ENCODE results near the gene PLD1. TPM values are rescaled to one million over a fixed set of nuclear protein-coding genes. Genes with fewer than 3 reads are reported as not detected.
A peak's percentile ranks its signal among the peaks of the same experiment; 100 is the strongest.

The PLD1 gene
- total and polyA plus RNA-seq, 5 donors from 2014 or later, result 1.2 to 8.8 (median 3.6) TPM; not detected in 1

DNA sequence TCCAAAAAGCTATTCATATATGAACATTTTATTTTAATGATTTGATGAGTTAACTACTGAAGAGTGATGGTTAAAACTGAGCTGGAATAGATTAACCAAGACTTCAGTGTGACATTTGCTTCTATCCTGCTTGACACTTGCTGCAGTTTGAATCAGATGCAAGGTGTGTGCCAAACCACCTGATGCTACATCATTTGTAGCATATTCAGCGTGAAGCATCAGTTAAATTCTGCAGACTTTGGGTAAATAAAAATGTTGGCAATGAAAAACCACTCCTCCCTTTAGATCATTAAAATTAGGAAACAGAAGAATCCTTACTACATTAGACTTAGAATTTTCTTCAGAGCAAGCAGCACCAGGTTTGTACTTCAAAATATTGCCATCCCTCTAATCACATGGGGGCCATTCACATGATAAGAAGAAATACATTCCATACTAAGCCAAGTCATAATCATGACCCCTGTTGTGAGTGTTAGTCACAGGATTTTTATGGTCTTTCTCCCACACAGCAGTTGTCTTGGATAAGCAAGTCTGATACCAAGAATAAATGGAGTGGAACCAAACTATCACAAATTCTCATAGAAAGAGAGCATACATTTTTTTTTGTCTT is 189.4 kb downstream of the PLD1 start:
- Mint-ChIP-seq H3K36me3 (peaks cover 7% of the 10 kb centered on the region), H3K27me3 (peaks cover 23% of the 10 kb centered on the region), H3K4me1 (peaks cover 0 to 7% (median 3%) of the 10 kb centered on the region in 4 donors), H3K9me3 (peaks cover 0 to 10% (median 3%) of the 10 kb centered on the region in 7 donors), H3K27ac (no peak overlapping the region), H3K4me3 (no peak overlapping the region)
- Histone ChIP-seq H3K9me3 (ENCODE audit: control insufficient read depth in 2 of 2, low read length in 2 of 2) (no peaks in the 10 kb centered on the region), H3K27ac (ENCODE audit: insufficient read depth, low read length, poor library complexity, severe bottlenecking) (no peak overlapping the region), H3K36me3 (ENCODE audit: control insufficient read depth, insufficient read depth, low read length) (no peaks in the 10 kb centered on the region), H3K4me3 (ENCODE audit: low read depth, low read length) (no peak overlapping the region), H3K4me1 (ENCODE audit: control insufficient read depth, insufficient read depth, low read length, poor library complexity, severe bottlenecking) (no peaks in the 10 kb centered on the region), H3K27me3 (ENCODE audit: control insufficient read depth, insufficient read depth, low read length) (peaks cover 7% of the 10 kb centered on the region)
- ATAC-seq (ENCODE audit: low read depth in 2 of 2), result no peak
- no peak for DNase-seq

DNA sequence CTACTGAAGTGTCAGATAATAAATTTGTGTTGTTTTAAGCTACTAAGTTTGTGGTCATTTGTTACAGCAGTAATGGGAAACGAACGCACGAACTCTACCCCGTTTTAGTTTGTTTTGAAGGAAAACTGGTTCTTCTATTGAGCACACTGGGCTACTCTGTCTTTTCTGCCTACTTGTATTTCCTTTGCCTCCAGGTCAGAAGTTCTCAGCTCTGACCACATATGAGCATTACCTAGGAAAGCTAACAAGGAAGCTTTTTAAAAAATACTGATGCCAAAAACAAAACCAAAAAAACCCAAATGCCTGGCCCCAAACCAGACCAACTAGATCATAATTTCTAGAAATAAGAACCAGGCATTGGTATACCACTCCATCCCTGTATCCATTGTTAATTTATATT is 193.5 kb downstream of the PLD1 start:
- no peak overlapping the region for H3K27ac Mint-ChIP-seq
- no peaks in the 10 kb centered on the region for H3K4me1 Mint-ChIP-seq
- no peak overlapping the region for H3K27ac ChIP-seq (ENCODE audit: insufficient read depth, low read length, poor library complexity, severe bottlenecking)
- peaks cover 44% of the 10 kb centered on the region for H3K27me3 Mint-ChIP-seq
- H3K4me3 ChIP-seq (ENCODE audit: low read depth, low read length), result no peak overlapping the region
- ATAC-seq (ENCODE audit: low read depth in 2 of 2), result no peak
- no peaks in the 10 kb centered on the region for H3K36me3 Mint-ChIP-seq
- no peaks in the 10 kb centered on the region for H3K9me3 ChIP-seq (ENCODE audit: control insufficient read depth in 2 of 2, low read length in 2 of 2)
- no peak for DNase-seq
- H3K27me3 ChIP-seq (ENCODE audit: control insufficient read depth, insufficient read depth, low read length), result peaks cover 7% of the 10 kb centered on the region
- H3K36me3 ChIP-seq (ENCODE audit: control insufficient read depth, insufficient read depth, low read length), result no peaks in the 10 kb centered on the region
- no peaks in the 10 kb centered on the region for H3K4me1 ChIP-seq (ENCODE audit: control insufficient read depth, insufficient read depth, low read length, poor library complexity, severe bottlenecking)
- no peak overlapping the region for H3K4me3 Mint-ChIP-seq
- no peaks in the 10 kb centered on the region for H3K9me3 Mint-ChIP-seq

DNA sequence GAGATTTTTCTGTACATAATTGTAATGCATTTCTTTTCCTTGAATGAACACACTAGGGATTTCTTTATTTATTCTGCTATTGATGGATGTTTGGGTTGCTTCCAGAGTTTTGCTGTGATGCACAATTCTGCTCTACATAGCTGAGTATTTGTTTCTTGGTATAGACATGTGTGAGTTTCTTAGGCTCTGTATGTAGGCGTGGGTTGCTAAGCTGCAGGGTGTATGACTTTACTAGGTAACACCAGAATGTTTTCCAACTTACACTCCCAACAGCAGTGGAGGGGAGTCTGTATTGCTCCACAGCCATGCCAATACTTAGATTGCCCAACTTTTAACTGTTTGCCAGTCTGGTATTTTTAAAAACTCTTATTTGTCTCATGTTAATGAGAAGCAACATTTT is 194.6 kb downstream of the PLD1 start:
- Mint-ChIP-seq H3K4me3 (no peak overlapping the region), H3K9me3 (no peaks in the 10 kb centered on the region), H3K4me1 (no peaks in the 10 kb centered on the region), H3K27ac (no peak overlapping the region), H3K36me3 (no peaks in the 10 kb centered on the region), H3K27me3 (peaks cover 39% of the 10 kb centered on the region)
- DNase-seq (no peak), ATAC-seq (ENCODE audit: low read depth in 2 of 2) (no peak)
- H3K4me1 ChIP-seq (ENCODE audit: control insufficient read depth, insufficient read depth, low read length, poor library complexity, severe bottlenecking), result no peaks in the 10 kb centered on the region
- no peak overlapping the region for H3K4me3 ChIP-seq (ENCODE audit: low read depth, low read length)
- H3K27ac ChIP-seq (ENCODE audit: insufficient read depth, low read length, poor library complexity, severe bottlenecking), result no peak overlapping the region
- peaks cover 3% of the 10 kb centered on the region for H3K27me3 ChIP-seq (ENCODE audit: control insufficient read depth, insufficient read depth, low read length)
- H3K9me3 ChIP-seq (ENCODE audit: control insufficient read depth in 2 of 2, low read length in 2 of 2), result no peaks in the 10 kb centered on the region
- H3K36me3 ChIP-seq (ENCODE audit: control insufficient read depth, insufficient read depth, low read length), result no peaks in the 10 kb centered on the region

DNA sequence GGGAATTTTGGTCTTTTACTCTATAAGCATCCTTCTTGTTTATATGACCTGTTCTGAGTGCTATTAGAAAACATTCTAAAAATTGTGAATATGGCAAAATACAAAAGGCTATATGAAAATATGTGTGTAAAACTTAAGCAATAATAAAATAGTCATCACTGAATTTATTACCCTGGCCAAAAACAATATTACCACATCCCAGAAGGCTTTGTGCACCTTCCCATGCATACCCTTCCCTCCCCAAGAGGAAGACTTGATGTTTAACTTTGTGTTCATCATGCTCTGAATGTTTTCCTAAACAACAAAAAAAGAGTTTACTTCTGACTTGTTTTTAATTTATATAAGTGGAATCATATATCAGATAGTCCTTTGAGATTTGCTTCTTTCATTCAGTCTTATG is 195.0 kb downstream of the PLD1 start:
- Mint-ChIP-seq H3K27me3 (peaks cover 39% of the 10 kb centered on the region), H3K4me1 (no peaks in the 10 kb centered on the region), H3K4me3 (no peak overlapping the region), H3K27ac (no peak overlapping the region), H3K36me3 (no peaks in the 10 kb centered on the region), H3K9me3 (no peaks in the 10 kb centered on the region)
- Histone ChIP-seq H3K27ac (ENCODE audit: insufficient read depth, low read length, poor library complexity, severe bottlenecking) (no peak overlapping the region), H3K36me3 (ENCODE audit: control insufficient read depth, insufficient read depth, low read length) (no peaks in the 10 kb centered on the region), H3K4me1 (ENCODE audit: control insufficient read depth, insufficient read depth, low read length, poor library complexity, severe bottlenecking) (no peaks in the 10 kb centered on the region), H3K9me3 (ENCODE audit: control insufficient read depth in 2 of 2, low read length in 2 of 2) (no peaks in the 10 kb centered on the region), H3K4me3 (ENCODE audit: low read depth, low read length) (no peak overlapping the region), H3K27me3 (ENCODE audit: control insufficient read depth, insufficient read depth, low read length) (peaks cover 3% of the 10 kb centered on the region)
- DNase-seq (no peak), ATAC-seq (ENCODE audit: low read depth in 2 of 2) (no peak)

DNA sequence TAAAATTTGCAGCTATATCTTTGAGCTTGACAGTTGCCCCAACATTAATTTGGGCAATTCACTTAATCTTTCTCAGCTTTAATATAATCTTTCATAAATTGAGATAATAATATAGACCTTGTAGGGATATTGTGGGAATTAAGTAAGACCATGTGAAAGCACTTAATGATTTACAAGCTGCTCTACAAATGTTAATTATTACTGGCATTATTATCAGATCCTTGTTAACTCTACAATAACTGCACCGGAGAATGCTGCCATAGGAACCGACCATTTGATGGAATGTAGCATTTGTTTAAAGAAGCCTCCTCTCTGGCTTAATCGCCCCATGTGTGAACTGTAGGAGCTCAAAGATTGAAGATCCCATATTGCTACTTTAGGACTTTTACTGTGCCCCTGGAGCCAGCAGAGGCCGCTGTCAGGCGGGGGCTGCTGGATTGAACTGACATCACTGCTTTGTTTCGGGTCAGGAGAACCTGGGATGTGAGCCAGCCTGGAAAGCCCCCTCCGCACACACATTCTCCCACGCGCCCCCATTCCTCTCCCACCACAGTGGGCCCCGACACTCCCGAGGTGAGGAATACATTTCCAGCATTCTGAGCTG is 195.9 kb downstream of the PLD1 start:
- Mint-ChIP-seq H3K9me3 (no peaks in the 10 kb centered on the region), H3K36me3 (no peaks in the 10 kb centered on the region), H3K27me3 (peaks cover 37% of the 10 kb centered on the region), H3K27ac (no peak overlapping the region), H3K4me3 (no peak overlapping the region), H3K4me1 (no peaks in the 10 kb centered on the region)
- peak in 1 of 3 donors; percentile 16 for DNase-seq
- ATAC-seq (ENCODE audit: low read depth in 2 of 2), result no peak
- no peaks in the 10 kb centered on the region for H3K36me3 ChIP-seq (ENCODE audit: control insufficient read depth, insufficient read depth, low read length)
- no peaks in the 10 kb centered on the region for H3K4me1 ChIP-seq (ENCODE audit: control insufficient read depth, insufficient read depth, low read length, poor library complexity, severe bottlenecking)
- no peaks in the 10 kb centered on the region for H3K9me3 ChIP-seq (ENCODE audit: control insufficient read depth in 2 of 2, low read length in 2 of 2)
- no peak overlapping the region for H3K4me3 ChIP-seq (ENCODE audit: low read depth, low read length)
- peaks cover 3% of the 10 kb centered on the region for H3K27me3 ChIP-seq (ENCODE audit: control insufficient read depth, insufficient read depth, low read length)
- H3K27ac ChIP-seq (ENCODE audit: insufficient read depth, low read length, poor library complexity, severe bottlenecking), result no peak overlapping the region

DNA sequence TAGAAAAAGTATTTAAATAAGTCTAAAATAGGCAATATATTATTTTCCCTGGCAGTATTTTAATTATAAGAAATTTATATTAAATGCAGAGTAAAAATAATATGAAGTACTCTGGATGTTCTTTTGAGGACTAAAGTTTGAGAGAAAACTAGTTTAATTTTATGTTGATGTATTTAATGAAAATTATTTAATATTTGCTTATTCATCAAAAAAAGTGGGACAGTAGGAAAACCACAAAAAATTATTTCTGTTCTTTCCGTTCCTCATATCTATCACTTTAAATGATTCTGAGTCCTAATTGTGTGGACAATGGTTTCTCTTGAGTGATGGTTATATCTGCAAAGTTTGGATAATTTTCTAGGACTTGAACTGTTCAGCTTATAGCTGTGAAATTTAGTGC is 202.8 kb downstream of the PLD1 start:
- Histone ChIP-seq H3K9me3 (ENCODE audit: control insufficient read depth in 2 of 2, low read length in 2 of 2) (no peaks in the 10 kb centered on the region), H3K36me3 (ENCODE audit: control insufficient read depth, insufficient read depth, low read length) (no peaks in the 10 kb centered on the region), H3K4me3 (ENCODE audit: low read depth, low read length) (no peak overlapping the region), H3K4me1 (ENCODE audit: control insufficient read depth, insufficient read depth, low read length, poor library complexity, severe bottlenecking) (no peaks in the 10 kb centered on the region), H3K27me3 (ENCODE audit: control insufficient read depth, insufficient read depth, low read length) (peaks cover 8% of the 10 kb centered on the region), H3K27ac (ENCODE audit: insufficient read depth, low read length, poor library complexity, severe bottlenecking) (no peak overlapping the region)
- ATAC-seq (ENCODE audit: low read depth in 2 of 2) (no peak), DNase-seq (no peak)
- Mint-ChIP-seq H3K27me3 (peaks cover 18% of the 10 kb centered on the region), H3K4me3 (no peak overlapping the region), H3K4me1 (no peaks in the 10 kb centered on the region), H3K9me3 (no peaks in the 10 kb centered on the region), H3K27ac (no peak overlapping the region), H3K36me3 (no peaks in the 10 kb centered on the region)

DNA sequence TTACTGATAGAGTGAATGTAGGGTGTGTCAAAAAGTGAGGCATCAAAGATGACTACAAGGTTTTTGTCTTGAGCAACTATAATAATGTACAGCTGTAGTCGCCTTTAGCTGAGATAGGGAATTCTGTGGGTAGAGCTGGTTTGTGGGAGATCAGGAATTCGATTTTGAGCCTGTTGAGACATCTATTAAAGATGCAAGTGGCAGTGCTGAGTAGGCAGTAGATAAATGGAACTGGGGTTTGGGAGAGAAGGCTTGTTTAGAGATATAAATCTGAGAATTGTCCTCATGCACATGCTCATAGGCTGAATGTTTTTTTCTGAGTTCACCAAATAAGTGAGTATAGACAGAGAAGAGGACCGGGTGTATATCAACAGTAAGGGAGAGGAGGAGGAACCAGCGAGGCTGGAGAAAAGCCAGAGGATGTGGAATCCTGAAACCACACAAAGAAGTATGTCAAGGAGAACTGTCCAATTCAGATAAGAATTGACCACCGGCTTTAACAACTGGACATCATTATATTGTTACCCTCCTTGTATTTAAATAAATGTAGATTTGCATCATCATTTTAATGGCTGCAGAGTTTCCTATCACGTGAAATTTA is 204.0 kb downstream of the PLD1 start:
- Histone ChIP-seq H3K4me1 (ENCODE audit: control insufficient read depth, insufficient read depth, low read length, poor library complexity, severe bottlenecking) (no peaks in the 10 kb centered on the region), H3K36me3 (ENCODE audit: control insufficient read depth, insufficient read depth, low read length) (no peaks in the 10 kb centered on the region), H3K4me3 (ENCODE audit: low read depth, low read length) (no peak overlapping the region), H3K27me3 (ENCODE audit: control insufficient read depth, insufficient read depth, low read length) (peaks cover 8% of the 10 kb centered on the region), H3K27ac (ENCODE audit: insufficient read depth, low read length, poor library complexity, severe bottlenecking) (no peak overlapping the region), H3K9me3 (ENCODE audit: control insufficient read depth in 2 of 2, low read length in 2 of 2) (no peaks in the 10 kb centered on the region)
- Mint-ChIP-seq H3K9me3 (no peaks in the 10 kb centered on the region), H3K27ac (no peak overlapping the region), H3K4me3 (no peak overlapping the region), H3K4me1 (no peaks in the 10 kb centered on the region), H3K27me3 (peaks cover 18% of the 10 kb centered on the region), H3K36me3 (no peaks in the 10 kb centered on the region)
- no peak for ATAC-seq (ENCODE audit: low read depth in 2 of 2)
- no peak for DNase-seq

DNA sequence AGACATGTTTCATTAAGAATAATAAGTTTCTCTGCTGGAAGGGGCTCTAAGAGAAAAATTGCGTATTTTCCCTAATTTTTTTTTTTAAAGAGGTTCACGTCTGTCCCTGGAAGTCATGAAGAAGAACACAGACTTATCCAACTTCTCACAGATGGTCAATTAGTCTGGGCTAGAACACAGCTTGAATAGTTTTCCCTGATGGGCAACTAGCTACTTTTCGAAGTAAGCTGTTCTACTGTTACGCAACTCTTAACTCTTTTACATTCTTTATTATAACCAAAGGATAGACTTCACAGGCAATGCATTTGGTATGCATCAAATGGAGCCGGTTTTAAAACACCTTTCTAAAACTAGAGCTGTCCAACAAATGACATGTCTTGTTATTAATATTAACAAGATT is 205.9 kb downstream of the PLD1 start:
- Mint-ChIP-seq H3K27me3 (peaks cover 14% of the 10 kb centered on the region), H3K36me3 (no peaks in the 10 kb centered on the region), H3K4me1 (no peaks in the 10 kb centered on the region), H3K27ac (no peak overlapping the region), H3K4me3 (no peak overlapping the region), H3K9me3 (no peaks in the 10 kb centered on the region)
- DNase-seq (no peak), ATAC-seq (ENCODE audit: low read depth in 2 of 2) (no peak)
- Histone ChIP-seq H3K27ac (ENCODE audit: insufficient read depth, low read length, poor library complexity, severe bottlenecking) (no peak overlapping the region), H3K27me3 (ENCODE audit: control insufficient read depth, insufficient read depth, low read length) (peaks cover 8% of the 10 kb centered on the region), H3K9me3 (ENCODE audit: control insufficient read depth in 2 of 2, low read length in 2 of 2) (no peaks in the 10 kb centered on the region), H3K4me3 (ENCODE audit: low read depth, low read length) (no peak overlapping the region), H3K4me1 (ENCODE audit: control insufficient read depth, insufficient read depth, low read length, poor library complexity, severe bottlenecking) (no peaks in the 10 kb centered on the region), H3K36me3 (ENCODE audit: control insufficient read depth, insufficient read depth, low read length) (no peaks in the 10 kb centered on the region)
